ENCODE results near the gene RAB29. TPM values are rescaled to one million over a fixed set of nuclear protein-coding genes. Genes with fewer than 3 reads are reported as not detected.

Gene RAB29
- total RNA-seq, 4 donors from 2014 or later, result 8.4 to 13.8 (median 10.7) TPM

DNA sequence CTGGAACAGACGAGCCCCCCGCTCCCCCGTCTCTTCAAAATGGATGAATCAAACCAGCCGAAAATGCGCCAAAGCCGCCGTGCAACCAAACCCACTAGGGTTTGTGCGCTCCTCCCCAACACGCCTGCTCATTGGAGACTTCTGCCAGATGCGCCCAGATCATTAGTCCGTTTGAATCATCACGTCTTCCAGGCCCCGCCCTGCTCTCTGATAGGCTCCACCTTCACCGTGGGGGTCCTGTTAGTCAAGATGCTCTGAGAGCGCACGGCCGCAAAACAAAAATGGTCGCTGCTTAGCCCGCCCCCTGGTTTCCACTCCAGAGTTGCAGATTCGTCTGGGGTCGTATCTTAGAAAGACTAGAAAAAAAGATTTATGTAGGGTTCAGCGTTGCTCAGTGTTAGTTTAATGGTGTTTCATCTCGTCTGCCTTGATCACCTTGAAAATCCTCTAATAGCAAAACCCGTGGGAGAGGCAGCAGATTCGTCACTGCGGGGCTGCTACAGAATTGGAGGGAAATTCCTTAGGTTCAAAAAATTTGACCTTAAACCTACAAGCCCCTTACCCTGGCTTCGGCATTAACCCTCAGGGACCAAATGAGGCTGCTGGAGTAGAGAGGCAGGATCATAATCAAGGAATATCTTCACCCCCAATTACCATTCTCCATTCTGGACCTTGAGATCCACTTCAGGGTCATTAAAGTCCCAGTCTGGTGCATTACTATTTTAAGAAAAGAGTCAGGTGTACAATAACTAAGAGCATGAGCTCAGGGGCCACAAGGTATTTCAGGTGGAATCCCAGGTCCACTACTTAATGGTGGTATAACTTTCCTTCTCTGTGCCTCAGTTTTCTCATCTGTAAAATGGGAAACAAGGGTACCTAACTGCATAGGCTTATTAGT is 24.9 kb downstream of the RAB29 start, which contains the start of gene NUCKS1:
Gene NUCKS1 (minus strand): TSS at position 45 of the 898 bp plus-strand sequence. CDS start 209 bp downstream, outside the sequence.
- Histone ChIP-seq H3K27ac (peak within 1 kb of the TSS; percentile 93 to 97 (median 96)), H3K4me1 (peaks cover 27 to 32% of the 10 kb centered on the region in 2 donors), H3K27me3 (no peaks in the 10 kb centered on the region), H3K4me3 (peak within 1 kb of the TSS; percentile 76 to 88 (median 82)), H3K36me3 (no peaks in the 10 kb centered on the region), H3K9me3 (no peaks in the 10 kb centered on the region)
- DNase-seq, result peak; percentile 97 to 100
- TF ChIP-seq, protein P1, sequence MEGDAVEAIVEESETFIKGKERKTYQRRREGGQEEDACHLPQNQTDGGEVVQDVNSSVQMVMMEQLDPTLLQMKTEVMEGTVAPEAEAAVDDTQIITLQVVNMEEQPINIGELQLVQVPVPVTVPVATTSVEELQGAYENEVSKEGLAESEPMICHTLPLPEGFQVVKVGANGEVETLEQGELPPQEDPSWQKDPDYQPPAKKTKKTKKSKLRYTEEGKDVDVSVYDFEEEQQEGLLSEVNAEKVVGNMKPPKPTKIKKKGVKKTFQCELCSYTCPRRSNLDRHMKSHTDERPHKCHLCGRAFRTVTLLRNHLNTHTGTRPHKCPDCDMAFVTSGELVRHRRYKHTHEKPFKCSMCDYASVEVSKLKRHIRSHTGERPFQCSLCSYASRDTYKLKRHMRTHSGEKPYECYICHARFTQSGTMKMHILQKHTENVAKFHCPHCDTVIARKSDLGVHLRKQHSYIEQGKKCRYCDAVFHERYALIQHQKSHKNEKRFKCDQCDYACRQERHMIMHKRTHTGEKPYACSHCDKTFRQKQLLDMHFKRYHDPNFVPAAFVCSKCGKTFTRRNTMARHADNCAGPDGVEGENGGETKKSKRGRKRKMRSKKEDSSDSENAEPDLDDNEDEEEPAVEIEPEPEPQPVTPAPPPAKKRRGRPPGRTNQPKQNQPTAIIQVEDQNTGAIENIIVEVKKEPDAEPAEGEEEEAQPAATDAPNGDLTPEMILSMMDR (IDR thresholded peaks at IDR 0.05 in 4 of 5, conservative IDR thresholded peaks at IDR 0.05 in 1 of 5), result peak in 3 of 5 experiments; percentile 25 to 46 (median 38)
- TF ChIP-seq POLR2A (IDR thresholded peaks at IDR 0.05), result no peak
- in situ Hi-C loops (cut with MboI; ENCODE audit: low sequenced_read_pairs in 4 of 4), result no loop called here
- ATAC-seq, result peak; percentile 89 to 94
- intact Hi-C loops (cut with DNase I; ENCODE audit: low total_unique reads), result no loop called here

DNA sequence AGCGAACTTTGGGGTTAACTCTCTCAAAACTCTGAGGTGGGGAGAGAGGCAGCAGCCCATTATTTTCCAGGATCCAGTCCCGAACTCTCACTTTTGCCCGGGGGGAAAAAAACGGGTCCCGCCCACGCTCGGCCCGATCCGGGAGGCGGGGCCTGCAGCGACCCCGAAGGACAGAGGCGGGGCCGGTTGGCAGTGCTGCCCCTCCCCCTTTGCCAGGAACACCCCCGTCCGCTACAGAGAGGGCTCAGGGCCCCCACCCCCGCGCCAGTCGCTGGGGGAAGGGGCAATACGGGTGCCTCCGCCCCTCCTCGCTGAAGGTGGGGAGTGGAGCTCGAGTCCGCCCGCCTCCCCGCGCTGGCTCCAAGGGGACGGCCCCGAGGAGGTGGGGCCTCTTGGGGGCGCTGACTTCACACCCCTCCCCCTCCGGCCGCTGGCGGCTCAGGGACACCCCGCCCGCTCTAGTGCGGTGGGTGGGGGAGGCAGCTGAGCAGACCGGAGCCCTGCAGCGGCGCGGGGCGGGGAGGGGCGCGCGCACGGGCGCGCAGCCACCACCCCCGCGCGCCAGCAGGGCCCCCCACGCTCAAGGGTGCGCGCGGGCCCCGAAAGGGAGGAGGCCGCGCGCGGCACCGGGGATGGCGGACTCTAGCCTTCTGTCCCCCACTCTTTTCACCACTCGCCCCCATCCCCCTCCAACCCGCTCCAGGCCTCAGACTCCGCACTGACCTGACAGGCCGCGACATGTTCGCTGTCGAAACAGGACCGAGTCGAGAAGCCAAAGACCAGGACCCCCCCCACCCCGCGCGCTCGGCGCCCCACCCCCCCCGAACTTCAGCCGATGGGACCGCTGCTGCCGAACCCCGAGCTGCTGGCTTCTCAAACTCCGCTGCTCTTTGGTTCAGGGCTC is 25.8 kb downstream of the RAB29 start:
- Histone ChIP-seq H3K9me3 (no peaks in the 10 kb centered on the region), H3K36me3 (no peaks in the 10 kb centered on the region), H3K27me3 (no peaks in the 10 kb centered on the region), H3K4me1 (peaks cover 34 to 39% of the 10 kb centered on the region in 2 donors), H3K27ac (peak overlapping the region; percentile 93 to 97 (median 96)), H3K4me3 (peak overlapping the region; percentile 76 to 88 (median 82))
- ATAC-seq, result peak; percentile 76 to 77
- in situ Hi-C loops (cut with MboI; ENCODE audit: low sequenced_read_pairs in 4 of 4) (no loop called here), intact Hi-C loops (cut with DNase I; ENCODE audit: low total_unique reads) (loop anchor here (1.0 to 2.0 kb wide), 2 partner anchors 64 to 117 kb away; partner anchors contain the start of genes ELK4 and SLC41A1)
- peak; percentile 95 for TF ChIP-seq POLR2A (IDR thresholded peaks at IDR 0.05)
- TF ChIP-seq, protein P1 (IDR thresholded peaks at IDR 0.05 in 4 of 5, conservative IDR thresholded peaks at IDR 0.05 in 1 of 5), result peak in 1 of 5 experiments; percentile 18
- peak; percentile 91 to 94 for DNase-seq

DNA sequence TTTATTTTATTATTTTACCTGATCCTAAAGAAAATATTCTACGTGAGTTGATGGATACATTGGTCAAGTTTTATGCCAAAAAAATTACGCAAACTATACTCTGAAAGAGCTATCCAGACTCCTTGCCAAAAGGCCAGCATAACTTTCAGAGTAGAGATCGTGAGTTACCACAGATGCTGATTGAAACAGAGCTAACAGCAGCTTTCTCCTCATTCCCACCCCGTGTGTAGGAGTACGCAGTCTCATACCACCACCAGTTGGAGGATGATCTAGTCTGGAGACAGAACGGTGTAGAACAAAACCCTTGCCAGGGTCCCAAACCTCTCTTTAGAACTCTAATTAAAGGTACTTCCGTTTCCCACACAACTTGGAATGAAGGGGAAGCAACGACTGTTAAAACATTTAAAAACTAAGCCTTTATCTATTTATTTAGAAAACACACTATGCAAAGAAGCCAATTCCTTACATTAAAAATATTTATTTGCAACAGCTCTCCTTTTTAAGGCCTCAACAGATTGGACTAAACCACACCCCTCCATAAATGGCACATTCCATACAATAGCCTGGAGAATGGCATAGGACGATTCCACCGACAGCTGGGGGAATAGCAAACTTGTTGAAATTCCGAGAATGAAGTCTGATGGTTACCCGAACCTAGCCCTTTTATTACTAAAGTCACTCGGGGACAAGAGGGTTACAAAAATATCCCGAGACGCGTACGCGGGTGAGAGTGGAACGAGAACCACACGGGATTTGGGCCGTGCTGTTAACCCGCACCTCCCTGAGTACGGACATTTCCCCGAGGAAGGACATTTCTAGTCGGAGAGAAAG is 26.7 kb downstream of the RAB29 start:
- in situ Hi-C loops (cut with MboI; ENCODE audit: low sequenced_read_pairs in 4 of 4) (no loop called here), intact Hi-C loops (cut with DNase I; ENCODE audit: low total_unique reads) (loop anchor here (1.0 to 2.0 kb wide), 2 partner anchors 65 to 116 kb away; partner anchors contain the start of genes ELK4 and SLC41A1)
- H3K27ac ChIP-seq, result peak overlapping the region; percentile 93 to 97 (median 96)
- no peaks in the 10 kb centered on the region for H3K27me3 ChIP-seq
- H3K9me3 ChIP-seq, result no peaks in the 10 kb centered on the region
- peaks cover 40 to 47% of the 10 kb centered on the region in 2 donors for H3K4me1 ChIP-seq
- DNase-seq (no peak), ATAC-seq (peak; percentile 64 to 66)
- H3K36me3 ChIP-seq, result no peaks in the 10 kb centered on the region
- TF ChIP-seq POLR2A (IDR thresholded peaks at IDR 0.05), result no peak
- TF ChIP-seq, protein P1 (IDR thresholded peaks at IDR 0.05 in 4 of 5, conservative IDR thresholded peaks at IDR 0.05 in 1 of 5), result no peak
- peak overlapping the region; percentile 76 to 88 (median 82) for H3K4me3 ChIP-seq

Data from gastrocnemius medialis (tissue), 4 donors.